ENCODE results near the gene PANX1.

DNA sequence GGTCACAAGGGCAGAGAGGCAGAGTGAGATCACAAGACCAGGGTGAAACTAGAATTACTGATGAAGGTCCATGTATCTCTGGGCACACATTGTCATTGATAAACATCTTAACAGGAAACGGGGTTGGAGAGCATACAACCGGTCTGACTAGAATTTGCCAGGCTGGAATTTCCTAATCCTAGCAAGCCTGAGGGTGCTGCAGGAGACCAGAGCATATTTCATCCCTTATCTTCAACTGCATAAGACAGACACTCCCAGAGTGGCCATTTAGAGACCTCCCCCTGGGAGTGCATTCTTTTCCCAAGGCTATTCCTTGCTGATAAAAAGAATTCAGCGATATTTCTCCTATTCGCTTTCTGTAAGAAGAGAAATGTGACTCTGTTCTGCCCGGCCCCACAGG, 91.1 kb downstream of the PANX1 start:
- TF ChIP-seq, protein P1, sequence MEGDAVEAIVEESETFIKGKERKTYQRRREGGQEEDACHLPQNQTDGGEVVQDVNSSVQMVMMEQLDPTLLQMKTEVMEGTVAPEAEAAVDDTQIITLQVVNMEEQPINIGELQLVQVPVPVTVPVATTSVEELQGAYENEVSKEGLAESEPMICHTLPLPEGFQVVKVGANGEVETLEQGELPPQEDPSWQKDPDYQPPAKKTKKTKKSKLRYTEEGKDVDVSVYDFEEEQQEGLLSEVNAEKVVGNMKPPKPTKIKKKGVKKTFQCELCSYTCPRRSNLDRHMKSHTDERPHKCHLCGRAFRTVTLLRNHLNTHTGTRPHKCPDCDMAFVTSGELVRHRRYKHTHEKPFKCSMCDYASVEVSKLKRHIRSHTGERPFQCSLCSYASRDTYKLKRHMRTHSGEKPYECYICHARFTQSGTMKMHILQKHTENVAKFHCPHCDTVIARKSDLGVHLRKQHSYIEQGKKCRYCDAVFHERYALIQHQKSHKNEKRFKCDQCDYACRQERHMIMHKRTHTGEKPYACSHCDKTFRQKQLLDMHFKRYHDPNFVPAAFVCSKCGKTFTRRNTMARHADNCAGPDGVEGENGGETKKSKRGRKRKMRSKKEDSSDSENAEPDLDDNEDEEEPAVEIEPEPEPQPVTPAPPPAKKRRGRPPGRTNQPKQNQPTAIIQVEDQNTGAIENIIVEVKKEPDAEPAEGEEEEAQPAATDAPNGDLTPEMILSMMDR (conservative IDR thresholded peaks at IDR 0.05 in 1 of 2, IDR thresholded peaks at IDR 0.05 in 1 of 2; ENCODE audit: low read depth in 1 of 2, low read length in 2 of 2): no peak
- no peak for TF ChIP-seq EZH2 (IDR thresholded peaks at IDR 0.05; ENCODE audit: low read length, missing control alignments)
